Astrocyte (in vitro differentiated cells and primary cell): ENCODE results near the gene TSPAN2. TPM values are rescaled to one million over a fixed set of nuclear protein-coding genes. Genes with fewer than 3 reads are reported as not detected.

Experiments used
- DNase-seq: peaks from one replicate; pipeline ENCODE4 v3.0.0-alpha.2; 2010; ENCODE audit warnings: low read depth
- FAIRE-seq: peaks from 2 replicates; lab custom pipeline; 2011; peaks lifted over from hg19 to GRCh38; lab: Jason Lieb, UNC
- H2AFZ ChIP-seq: 2 replicates; pipeline ENCODE4 v1.6.0; 2012; ENCODE audit warnings: low read depth, low read length, inconsistent platforms
- H3K27ac ChIP-seq: 2 replicates; pipeline ENCODE4 v1.5.1; 2011; ENCODE audit warnings: low read depth, low read length, inconsistent platforms
- H3K27me3 ChIP-seq: 2 replicates; pipeline ENCODE4 v1.6.0; 2011; ENCODE audit warnings: low read length, inconsistent platforms; ENCODE audit not compliant: insufficient read depth
- H3K36me3 ChIP-seq: 2 replicates; pipeline ENCODE4 v1.5.1; 2011; ENCODE audit warnings: low read length, inconsistent platforms; ENCODE audit not compliant: insufficient read depth
- H3K4me1 ChIP-seq: 2 replicates; pipeline ENCODE4 v1.5.1; 2011; ENCODE audit warnings: low read length, inconsistent platforms; ENCODE audit not compliant: insufficient read depth
- H3K4me2 ChIP-seq: 2 replicates; pipeline ENCODE4 v1.6.0; 2012; ENCODE audit warnings: low read length, inconsistent platforms
- H3K4me3 ChIP-seq: 2 replicates; pipeline ENCODE4 v1.5.1; 2011; ENCODE audit warnings: low read depth, mild to moderate bottlenecking, low read length, inconsistent platforms; ENCODE audit not compliant: insufficient read depth
- H3K79me2 ChIP-seq: 2 replicates; pipeline ENCODE4 v1.6.0; 2012; ENCODE audit warnings: mild to moderate bottlenecking, low read length, inconsistent platforms; ENCODE audit not compliant: insufficient read depth
- H3K9ac ChIP-seq: 2 replicates; pipeline ENCODE4 v1.6.0; 2012; ENCODE audit warnings: mild to moderate bottlenecking, low read length, inconsistent platforms
- H3K9me3 ChIP-seq: 2 replicates; pipeline ENCODE4 v1.5.1; 2012; ENCODE audit warnings: low read depth, mild to moderate bottlenecking, low read length, inconsistent platforms; ENCODE audit not compliant: insufficient read depth
- H4K20me1 ChIP-seq: 2 replicates; pipeline ENCODE4 v1.6.0; 2012; ENCODE audit warnings: low read length, inconsistent platforms; ENCODE audit not compliant: insufficient read depth
- H3K27ac Mint-ChIP-seq: one replicate; pipeline ENCODE4 v1.8.0; 2021; ENCODE audit warnings: mild to moderate bottlenecking, mixed read lengths; ENCODE audit not compliant: unreplicated experiment
- H3K27me3 Mint-ChIP-seq: one replicate; pipeline ENCODE4 v1.8.0; 2021; ENCODE audit warnings: low read depth, mixed read lengths; ENCODE audit not compliant: unreplicated experiment
- H3K36me3 Mint-ChIP-seq: one replicate; pipeline ENCODE4 v1.8.0; 2021; ENCODE audit warnings: low read depth, mixed read lengths; ENCODE audit not compliant: unreplicated experiment
- H3K4me1 Mint-ChIP-seq: one replicate; pipeline ENCODE4 v1.8.0; 2021; ENCODE audit warnings: low read depth, mixed read lengths; ENCODE audit not compliant: unreplicated experiment
- H3K4me3 Mint-ChIP-seq: one replicate; pipeline ENCODE4 v1.8.0; 2021; ENCODE audit warnings: mild to moderate bottlenecking, moderate library complexity, mixed read lengths; ENCODE audit not compliant: unreplicated experiment
- H3K9me3 Mint-ChIP-seq: one replicate; pipeline ENCODE4 v1.8.0; 2021; ENCODE audit warnings: mild to moderate bottlenecking, mixed read lengths; ENCODE audit not compliant: unreplicated experiment
- CTCF ChIP-seq: IDR thresholded peaks from 2 replicates; pipeline ENCODE4 v1.5.1; 2011; ENCODE audit warnings: low read depth, mild to moderate bottlenecking, inconsistent platforms, low read length, moderate library complexity; ENCODE audit not compliant: insufficient read depth
- EZH2 ChIP-seq: IDR thresholded peaks from 2 replicates; pipeline ENCODE4 v1.6.1; 2012; ENCODE audit warnings: mild to moderate bottlenecking, low read length, inconsistent platforms; ENCODE audit not compliant: insufficient read depth
- total RNA-seq: library from RNA; stranded (reverse); gene quantifications from 2 replicates; pipeline ENCODE4 v1.2.1, GENCODE V29; 2021

TSPAN2 gene
- total RNA-seq, 1 donor from 2014 or later: 23.7 TPM

DNA sequence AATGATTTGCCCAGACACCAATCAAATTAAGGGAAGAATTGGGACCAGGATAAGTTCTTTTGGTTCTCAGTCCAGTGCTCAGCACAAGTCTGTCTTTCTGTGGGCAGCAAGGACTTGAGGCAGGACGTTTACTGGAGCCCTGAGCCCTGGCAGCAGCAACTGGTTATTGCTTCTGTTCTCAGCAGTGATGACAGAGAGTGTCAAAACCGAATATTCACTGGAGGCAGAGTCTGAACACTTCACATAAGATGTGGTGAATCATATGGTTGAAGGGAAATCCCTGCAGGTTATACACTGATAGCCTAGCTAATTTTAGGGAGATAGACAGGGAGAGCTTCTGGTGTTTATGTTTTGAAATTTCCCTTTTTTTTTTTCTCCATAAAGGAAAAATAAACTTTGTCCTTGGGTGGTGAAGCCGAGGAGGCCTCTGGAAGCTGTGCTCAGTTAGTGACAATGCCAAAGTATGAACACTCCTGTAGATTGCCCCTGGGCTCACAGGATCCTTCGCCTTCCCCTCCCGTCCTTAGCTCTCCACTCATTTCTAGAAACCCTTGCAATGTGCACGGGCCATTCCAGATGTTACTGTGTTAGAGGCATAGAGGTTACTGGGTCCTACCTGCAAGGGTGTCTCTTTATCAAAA lies 26.3 kb upstream of the TSPAN2 start:
- Histone ChIP-seq H3K9me3 (peaks cover 3% of the 10 kb centered on the region), H3K36me3 (no peaks in the 10 kb centered on the region), H3K4me1 (peaks cover 20% of the 10 kb centered on the region), H3K27me3 (no peaks in the 10 kb centered on the region), H3K27ac (no peak overlapping the region), H4K20me1 (no peaks in the 10 kb centered on the region), H3K4me2 (no peak overlapping the region), H3K9ac (no peak overlapping the region), H2AFZ (no peak overlapping the region), H3K4me3 (no peak overlapping the region), H3K79me2 (no peaks in the 10 kb centered on the region)
- FAIRE-seq (no peak), DNase-seq (no peak)
- H3K36me3 Mint-ChIP-seq: no peaks in the 10 kb centered on the region
- no peak overlapping the region for H3K4me3 Mint-ChIP-seq
- peaks cover 24% of the 10 kb centered on the region for H3K4me1 Mint-ChIP-seq
- H3K27me3 Mint-ChIP-seq: no peaks in the 10 kb centered on the region
- peaks cover 6% of the 10 kb centered on the region for H3K9me3 Mint-ChIP-seq
- H3K27ac Mint-ChIP-seq: no peak overlapping the region
- TF ChIP-seq CTCF (no peak), EZH2 (no peak)

GRCh38 chr1:115114308-115114707 lies 25.0 kb upstream of the TSPAN2 start:
- H3K4me3 ChIP-seq: no peak overlapping the region
- Mint-ChIP-seq H3K4me1 (peaks cover 24% of the 10 kb centered on the region), H3K27ac (peak overlapping the region; percentile 58), H3K9me3 (peaks cover 3% of the 10 kb centered on the region), H3K4me3 (no peak overlapping the region), H3K27me3 (no peaks in the 10 kb centered on the region), H3K36me3 (no peaks in the 10 kb centered on the region)
- peak; percentile 18 for DNase-seq
- H3K36me3 ChIP-seq: no peaks in the 10 kb centered on the region
- peak overlapping the region; percentile 7 for H3K9ac ChIP-seq
- H3K79me2 ChIP-seq: no peaks in the 10 kb centered on the region
- H4K20me1 ChIP-seq: no peaks in the 10 kb centered on the region
- H3K27ac ChIP-seq: peak overlapping the region; percentile 19
- H3K27me3 ChIP-seq: no peaks in the 10 kb centered on the region
- TF ChIP-seq EZH2 (no peak), CTCF (no peak)
- peaks cover 20% of the 10 kb centered on the region for H3K4me1 ChIP-seq
- peak overlapping the region; percentile 28 for H2AFZ ChIP-seq
- peak overlapping the region; percentile 28 for H3K4me2 ChIP-seq
- H3K9me3 ChIP-seq: no peaks in the 10 kb centered on the region
- FAIRE-seq: no peak

DNA sequence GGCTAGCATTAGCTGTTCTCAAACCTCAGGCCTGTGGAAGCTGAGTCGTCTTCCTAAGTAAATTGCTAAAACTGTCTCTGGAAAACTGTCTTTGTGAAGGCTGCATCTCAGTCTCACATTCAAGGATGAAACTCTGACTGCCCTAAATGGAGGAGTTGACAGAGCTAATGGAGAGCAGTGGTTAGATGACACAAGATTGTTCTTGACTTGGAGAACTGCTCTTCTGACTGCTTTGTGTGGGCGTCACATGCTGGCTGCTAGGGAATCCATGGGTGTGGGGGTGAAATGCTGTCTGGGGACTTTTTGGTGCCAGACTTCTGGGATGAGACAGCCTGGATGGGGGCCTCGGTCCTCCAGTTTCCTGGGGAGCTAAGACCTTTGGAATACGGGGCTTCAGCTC lies 24.5 kb upstream of the TSPAN2 start:
- Mint-ChIP-seq H3K36me3 (no peaks in the 10 kb centered on the region), H3K4me1 (peaks cover 24% of the 10 kb centered on the region), H3K9me3 (peaks cover 5% of the 10 kb centered on the region), H3K4me3 (no peak overlapping the region), H3K27me3 (no peaks in the 10 kb centered on the region), H3K27ac (peak overlapping the region; percentile 87)
- Histone ChIP-seq H3K79me2 (no peaks in the 10 kb centered on the region), H3K9ac (peak overlapping the region; percentile 7), H3K4me2 (peak overlapping the region; percentile 28), H4K20me1 (no peaks in the 10 kb centered on the region), H3K27ac (peak overlapping the region; percentile 19), H3K27me3 (no peaks in the 10 kb centered on the region), H3K36me3 (no peaks in the 10 kb centered on the region), H2AFZ (peak overlapping the region; percentile 28), H3K4me1 (peaks cover 20% of the 10 kb centered on the region), H3K4me3 (no peak overlapping the region), H3K9me3 (no peaks in the 10 kb centered on the region)
- TF ChIP-seq EZH2 (no peak), CTCF (no peak)
- no peak for DNase-seq
- no peak for FAIRE-seq
